Measurements from ENCODE around the gene CCDC60.

Gene CCDC60

GRCh38 chr12:119383206-119383605 is 48.7 kb downstream of the CCDC60 start:
- no peak for DNase-seq
- TF ChIP-seq GATA1 (IDR thresholded peaks at IDR 0.05; ENCODE audit: low read depth, low read length) (no peak), POLR2A (IDR thresholded peaks at IDR 0.05; ENCODE audit: low read length) (no peak)

DNA sequence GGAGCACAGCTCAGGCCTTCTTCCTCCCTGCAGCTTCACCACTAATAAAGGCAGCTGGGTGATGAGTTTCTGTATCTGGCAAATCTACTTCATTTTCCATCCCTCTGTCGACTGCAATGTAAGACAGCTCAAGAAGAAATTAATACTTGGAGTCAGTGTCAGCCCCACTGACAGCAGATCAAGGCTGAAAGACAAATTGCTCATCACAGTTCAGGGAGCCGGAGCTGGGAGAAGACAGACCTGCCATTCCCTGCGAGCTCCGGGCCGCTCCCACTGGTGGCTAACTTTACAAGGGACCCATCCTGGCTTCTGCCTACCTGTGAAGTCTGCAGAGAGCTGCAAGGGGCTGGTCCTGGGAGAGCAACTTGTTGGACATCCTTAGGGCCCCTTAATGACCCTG is 49.8 kb downstream of the CCDC60 start:
- DNase-seq: no peak
- TF ChIP-seq POLR2A (IDR thresholded peaks at IDR 0.05; ENCODE audit: low read length): no peak
- TF ChIP-seq GATA1 (IDR thresholded peaks at IDR 0.05; ENCODE audit: low read depth, low read length): no peak

DNA sequence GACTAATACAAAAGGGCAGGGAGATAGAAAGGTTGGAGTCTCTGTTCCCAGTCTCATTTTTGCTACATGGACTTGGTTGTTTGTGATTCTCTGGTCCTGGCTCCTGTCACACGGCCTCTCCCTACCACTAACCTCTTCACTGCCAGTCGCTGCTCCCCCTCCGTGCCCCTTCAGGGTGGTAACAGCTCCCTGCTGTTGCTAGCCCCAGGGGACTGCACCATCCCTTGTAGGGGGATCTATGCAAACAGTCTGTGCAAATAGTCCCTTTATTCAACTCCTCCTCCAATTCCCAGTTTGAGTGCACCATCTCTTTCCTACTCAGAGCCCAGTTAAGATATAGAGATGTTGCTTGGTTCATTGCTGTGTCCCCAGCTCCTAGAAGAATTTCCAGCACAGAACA is 51.1 kb downstream of the CCDC60 start:
- no peak for DNase-seq
- TF ChIP-seq POLR2A (IDR thresholded peaks at IDR 0.05; ENCODE audit: low read length): no peak
- no peak for TF ChIP-seq GATA1 (IDR thresholded peaks at IDR 0.05; ENCODE audit: low read depth, low read length)

DNA sequence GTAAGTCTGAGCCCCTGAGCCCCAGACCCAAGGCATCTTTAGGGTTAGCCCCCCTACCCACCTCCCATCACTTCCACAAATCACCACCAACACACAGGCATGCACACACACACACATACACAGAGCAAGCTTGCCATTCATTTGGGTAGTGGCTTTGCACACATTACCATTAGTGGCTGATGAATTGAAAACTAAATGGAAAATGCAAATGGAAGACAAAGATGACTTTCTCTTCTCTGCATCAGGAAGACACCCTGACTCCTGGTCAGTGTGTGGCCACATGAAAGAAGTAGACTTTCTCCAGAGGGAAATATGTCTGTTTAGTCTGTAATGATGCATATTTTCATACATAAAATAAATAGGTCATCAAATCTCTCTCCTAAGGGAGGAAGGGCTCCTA is 55.2 kb downstream of the CCDC60 start:
- no peak for TF ChIP-seq GATA1 (IDR thresholded peaks at IDR 0.05; ENCODE audit: low read depth, low read length)
- TF ChIP-seq POLR2A (IDR thresholded peaks at IDR 0.05; ENCODE audit: low read length): no peak

DNA sequence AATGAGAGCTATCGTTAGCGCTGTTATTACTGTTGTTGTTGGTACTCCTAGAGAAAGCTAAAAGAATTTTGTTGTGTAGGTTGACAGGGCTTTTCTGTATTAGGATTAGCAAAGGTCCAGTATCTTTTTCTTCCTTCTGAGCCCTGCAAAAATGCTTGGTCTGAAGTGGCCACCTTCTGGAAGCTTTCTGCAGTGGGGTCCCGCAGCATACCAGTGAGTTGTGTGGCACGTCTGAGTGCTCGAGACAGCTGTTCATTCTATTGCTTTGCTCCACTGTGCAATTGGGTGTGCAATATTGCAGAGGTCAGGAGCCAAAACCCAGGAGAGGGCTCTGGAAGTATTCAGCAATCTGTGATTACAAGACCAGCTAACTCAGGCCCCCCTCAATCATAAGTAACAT is 57.1 kb downstream of the CCDC60 start:
- no peak for DNase-seq
- TF ChIP-seq GATA1 (IDR thresholded peaks at IDR 0.05; ENCODE audit: low read depth, low read length) (no peak), POLR2A (IDR thresholded peaks at IDR 0.05; ENCODE audit: low read length) (no peak)

More for the DNA sequence above, 55.2 kb downstream of the CCDC60 start:
- DNase-seq: no peak

DNA sequence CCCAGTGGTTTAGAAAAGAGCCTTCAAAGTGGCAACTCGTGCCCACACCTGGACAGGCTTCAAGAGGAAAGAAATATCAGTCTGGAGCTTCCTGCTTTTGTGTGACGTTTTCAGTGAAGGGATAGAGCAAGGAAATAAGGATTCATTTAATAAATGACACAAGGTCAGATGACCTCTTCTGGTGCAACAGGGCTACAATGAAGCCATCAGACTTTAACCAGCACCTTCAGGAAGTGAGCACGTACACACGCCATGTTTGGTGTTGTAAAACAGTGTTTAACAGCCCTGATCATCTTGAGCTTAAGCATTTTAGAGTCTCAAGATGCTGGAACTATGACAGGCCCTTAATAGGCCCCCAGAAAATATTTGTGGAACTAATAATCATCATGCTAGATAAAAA is 59.1 kb downstream of the CCDC60 start:
- no peak for DNase-seq
- TF ChIP-seq GATA1 (IDR thresholded peaks at IDR 0.05; ENCODE audit: low read depth, low read length) (no peak), POLR2A (IDR thresholded peaks at IDR 0.05; ENCODE audit: low read length) (no peak)

DNA sequence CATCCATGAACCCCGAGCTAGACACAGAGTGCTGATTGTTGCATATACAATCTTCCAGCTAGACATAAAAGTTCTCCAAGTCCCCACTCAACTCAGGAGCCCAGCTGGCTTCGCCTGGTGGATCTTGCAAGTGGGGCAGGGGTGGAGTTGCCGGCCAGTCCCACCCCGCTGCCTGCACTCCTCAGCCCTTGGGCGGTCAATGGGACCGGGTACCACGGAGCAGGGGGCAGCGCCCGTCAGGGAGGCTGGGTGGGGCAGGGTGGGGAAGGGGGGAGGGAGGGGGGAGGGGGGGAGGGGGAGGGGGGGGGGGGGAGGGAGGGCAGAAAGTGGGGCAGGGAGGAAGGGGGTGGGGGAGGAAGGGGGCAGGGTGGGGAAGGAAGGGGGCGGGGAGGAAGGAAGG is 63.0 kb downstream of the CCDC60 start:
- TF ChIP-seq POLR2A (IDR thresholded peaks at IDR 0.05; ENCODE audit: low read length) (no peak), GATA1 (IDR thresholded peaks at IDR 0.05; ENCODE audit: low read depth, low read length) (no peak)
- DNase-seq: no peak

GRCh38 chr12:119398190-119398589 is 63.7 kb downstream of the CCDC60 start:
- no peak for DNase-seq
- TF ChIP-seq POLR2A (IDR thresholded peaks at IDR 0.05; ENCODE audit: low read length) (no peak), GATA1 (IDR thresholded peaks at IDR 0.05; ENCODE audit: low read depth, low read length) (no peak)

GRCh38 chr12:119399301-119399700 is 64.8 kb downstream of the CCDC60 start:
- no peak for TF ChIP-seq GATA1 (IDR thresholded peaks at IDR 0.05; ENCODE audit: low read depth, low read length)
- TF ChIP-seq POLR2A (IDR thresholded peaks at IDR 0.05; ENCODE audit: low read length): no peak
- DNase-seq: no peak

DNA sequence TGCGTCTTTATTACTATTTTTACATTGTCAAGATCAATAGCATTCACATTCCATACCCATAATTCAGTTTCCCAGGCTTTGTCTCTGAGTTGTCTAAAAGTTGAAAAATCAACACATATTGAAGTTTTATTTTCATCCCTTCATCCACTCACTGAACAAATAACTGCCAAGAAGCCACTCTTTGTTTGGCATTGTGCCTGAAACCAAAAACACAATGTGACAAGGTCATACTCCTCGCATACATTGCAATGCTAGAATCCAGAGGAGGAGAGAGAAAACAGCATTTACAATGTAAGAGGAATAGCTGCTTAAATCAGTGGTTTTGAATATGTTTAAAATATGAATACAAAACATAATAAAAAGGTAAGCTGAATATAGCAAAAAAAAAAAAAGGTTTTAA is 71.8 kb downstream of the CCDC60 start:
- TF ChIP-seq GATA1 (IDR thresholded peaks at IDR 0.05; ENCODE audit: low read depth, low read length) (no peak), POLR2A (IDR thresholded peaks at IDR 0.05; ENCODE audit: low read length) (no peak)
- no peak for DNase-seq

DNA sequence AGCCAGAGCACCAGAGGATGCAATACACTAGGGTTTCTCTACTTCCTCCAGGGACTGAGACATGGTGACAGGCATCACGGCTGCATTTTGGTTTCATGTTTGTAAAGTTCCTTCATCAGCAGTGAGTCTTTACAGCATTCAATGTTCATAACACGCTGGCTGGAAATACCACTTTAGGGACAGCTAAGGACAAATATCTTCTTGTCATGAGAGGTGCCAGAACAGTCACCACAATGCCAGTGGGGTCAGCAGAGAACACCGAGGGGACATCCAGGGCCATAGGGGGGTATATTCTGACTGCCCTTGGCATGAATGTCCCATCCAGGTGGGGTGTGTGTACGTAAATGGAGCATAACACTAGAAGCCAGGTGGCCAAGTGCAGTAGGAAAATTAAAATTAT is 72.3 kb downstream of the CCDC60 start:
- no peak for DNase-seq

GRCh38 chr12:119409043-119409442 is 74.5 kb downstream of the CCDC60 start:
- DNase-seq: no peak
- TF ChIP-seq POLR2A (IDR thresholded peaks at IDR 0.05; ENCODE audit: low read length) (no peak), GATA1 (IDR thresholded peaks at IDR 0.05; ENCODE audit: low read depth, low read length) (no peak)

More for the DNA sequence above, 72.3 kb downstream of the CCDC60 start:
- no peak for TF ChIP-seq GATA1 (IDR thresholded peaks at IDR 0.05; ENCODE audit: low read depth, low read length)
- no peak for TF ChIP-seq POLR2A (IDR thresholded peaks at IDR 0.05; ENCODE audit: low read length)

- no peak for DNase-seq
- no peak for TF ChIP-seq GATA1 (IDR thresholded peaks at IDR 0.05; ENCODE audit: low read depth, low read length)
- TF ChIP-seq POLR2A (IDR thresholded peaks at IDR 0.05; ENCODE audit: low read length): no peak
These were observed 75.9 kb downstream of the CCDC60 start for GRCh38 chr12:119410396-119410795.

DNA sequence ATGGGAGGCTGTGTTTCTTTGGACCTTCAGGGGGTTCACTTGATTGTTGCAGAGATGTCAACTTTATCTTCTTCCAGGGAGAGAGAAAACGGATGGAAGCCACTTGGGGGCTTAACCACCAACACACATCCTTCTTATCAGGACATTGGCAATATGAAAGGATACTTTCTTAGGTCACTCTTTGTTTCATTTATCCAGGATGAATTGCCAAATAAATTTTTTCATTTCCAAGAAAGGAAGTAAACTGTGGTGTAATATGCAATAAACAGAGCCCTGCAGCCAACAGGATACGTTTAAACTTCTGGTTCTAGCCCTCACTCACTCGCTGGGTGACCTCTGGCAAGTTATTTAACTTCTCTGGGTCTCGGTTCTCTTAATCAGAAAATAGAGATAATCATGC is 77.8 kb downstream of the CCDC60 start:
- DNase-seq: no peak
- TF ChIP-seq GATA1 (IDR thresholded peaks at IDR 0.05; ENCODE audit: low read depth, low read length) (no peak), POLR2A (IDR thresholded peaks at IDR 0.05; ENCODE audit: low read length) (no peak)

DNA sequence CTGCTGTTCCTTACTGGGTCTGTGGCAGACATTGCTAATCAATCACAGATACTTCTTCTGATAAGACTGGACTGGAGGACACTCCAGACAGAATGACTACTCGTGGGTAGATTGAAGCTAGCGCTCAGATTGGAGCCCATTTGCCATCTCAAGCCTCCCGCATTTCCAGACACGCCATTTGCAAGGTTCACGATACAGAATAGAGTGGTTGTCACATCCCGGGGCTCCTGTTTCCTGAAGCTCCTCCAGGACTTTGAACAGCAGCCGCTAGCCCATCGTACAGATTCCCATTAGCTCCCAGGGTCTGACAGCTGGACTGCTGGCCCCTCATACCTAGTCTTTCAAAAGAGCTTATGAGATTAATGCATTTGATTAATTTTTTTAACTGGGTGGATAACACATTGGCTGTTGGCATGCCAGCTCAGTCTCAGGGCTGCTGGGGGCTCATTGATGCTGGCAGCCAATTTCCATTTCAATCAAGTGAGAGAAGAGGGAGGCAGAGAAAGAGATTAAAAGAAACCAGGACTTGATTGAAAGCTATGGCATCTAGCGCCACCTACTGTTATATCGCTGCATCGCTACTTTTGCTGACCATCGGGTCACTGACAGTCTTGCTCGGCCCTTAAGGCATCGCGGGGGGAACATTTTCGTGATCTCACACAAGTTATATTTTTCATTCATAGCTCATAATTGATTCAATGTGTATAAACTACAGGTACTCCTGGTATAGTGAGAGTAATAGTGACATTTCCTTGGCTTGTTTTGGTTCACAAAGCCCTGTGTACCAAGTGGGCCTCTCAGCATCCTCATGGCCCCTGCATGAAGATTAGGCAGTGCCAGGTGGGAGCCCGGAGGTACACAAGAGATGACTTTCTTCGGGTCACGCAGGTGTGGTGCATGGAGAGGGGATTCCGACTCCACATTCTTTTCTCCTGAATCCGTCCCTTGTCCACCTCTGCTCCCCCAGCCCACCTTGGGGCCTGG is 78.6 kb downstream of the CCDC60 start:
- DNase-seq: peak; percentile 54 to 73
- no peak for TF ChIP-seq POLR2A (IDR thresholded peaks at IDR 0.05; ENCODE audit: low read length)
- no peak for TF ChIP-seq GATA1 (IDR thresholded peaks at IDR 0.05; ENCODE audit: low read depth, low read length)
